Stimulated activated CD4-positive, alpha-beta T cell treated with anti-CD3 and anti-CD28 coated beads, Interleukin-4, amount 100 ng/mL, for 24 hours (primary cell): ENCODE measurements around the gene ACP4.
"Not testable (repeated sequence)": the region's sequence is repeated elsewhere in the genome, so short reads cannot be mapped to it uniquely, and the experiment has no call there.

ENCODE experiments used
- DNase-seq: peaks from one replicate; pipeline ENCODE4 v3.0.0-alpha.2; 2020

Gene ACP4, protein sequence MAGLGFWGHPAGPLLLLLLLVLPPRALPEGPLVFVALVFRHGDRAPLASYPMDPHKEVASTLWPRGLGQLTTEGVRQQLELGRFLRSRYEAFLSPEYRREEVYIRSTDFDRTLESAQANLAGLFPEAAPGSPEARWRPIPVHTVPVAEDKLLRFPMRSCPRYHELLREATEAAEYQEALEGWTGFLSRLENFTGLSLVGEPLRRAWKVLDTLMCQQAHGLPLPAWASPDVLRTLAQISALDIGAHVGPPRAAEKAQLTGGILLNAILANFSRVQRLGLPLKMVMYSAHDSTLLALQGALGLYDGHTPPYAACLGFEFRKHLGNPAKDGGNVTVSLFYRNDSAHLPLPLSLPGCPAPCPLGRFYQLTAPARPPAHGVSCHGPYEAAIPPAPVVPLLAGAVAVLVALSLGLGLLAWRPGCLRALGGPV

GRCh38 chr19:50790396-50790795 is at the start of gene ACP4:
ACP4 (plus strand) TSS chr19:50790415; CDS start chr19:50790415, 0 bp downstream.
- no peak for DNase-seq

DNA sequence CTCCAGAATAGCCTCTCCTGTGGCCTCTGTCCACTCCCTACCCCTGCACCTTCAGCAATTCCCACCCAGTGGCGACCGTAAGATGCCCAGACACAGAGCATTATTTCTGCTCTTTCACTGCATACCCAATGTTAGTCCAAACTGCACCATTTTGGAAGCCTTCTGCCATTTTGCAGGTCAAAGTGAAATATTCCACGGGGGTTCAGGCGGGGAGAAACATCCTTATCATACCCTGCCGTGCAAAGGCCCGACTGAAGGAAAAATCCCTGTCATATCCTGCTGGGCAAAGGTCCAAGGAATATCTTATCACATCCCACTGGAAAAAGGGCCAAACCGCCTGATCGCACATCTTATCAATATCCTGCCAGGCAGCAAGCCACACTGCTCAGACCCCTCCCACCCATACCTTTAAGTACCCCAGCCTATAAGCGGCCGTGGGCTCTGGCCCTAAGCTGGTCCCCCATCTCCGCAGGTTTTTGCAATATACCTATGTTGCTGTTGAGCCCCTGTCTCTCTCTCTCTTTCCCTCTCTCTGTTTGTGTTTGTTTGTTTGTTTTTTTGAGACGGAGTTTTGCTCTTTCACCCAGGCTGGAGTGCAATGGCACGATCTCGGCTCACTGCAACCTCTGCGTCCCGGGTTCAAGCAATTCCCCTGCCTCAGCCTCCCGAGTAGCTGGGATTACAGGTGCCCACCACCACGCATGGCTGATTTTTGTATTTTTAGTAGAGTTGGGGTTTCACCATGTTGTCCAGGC is 48.9 kb upstream of the ACP4 start:
- DNase-seq: no peak

DNA sequence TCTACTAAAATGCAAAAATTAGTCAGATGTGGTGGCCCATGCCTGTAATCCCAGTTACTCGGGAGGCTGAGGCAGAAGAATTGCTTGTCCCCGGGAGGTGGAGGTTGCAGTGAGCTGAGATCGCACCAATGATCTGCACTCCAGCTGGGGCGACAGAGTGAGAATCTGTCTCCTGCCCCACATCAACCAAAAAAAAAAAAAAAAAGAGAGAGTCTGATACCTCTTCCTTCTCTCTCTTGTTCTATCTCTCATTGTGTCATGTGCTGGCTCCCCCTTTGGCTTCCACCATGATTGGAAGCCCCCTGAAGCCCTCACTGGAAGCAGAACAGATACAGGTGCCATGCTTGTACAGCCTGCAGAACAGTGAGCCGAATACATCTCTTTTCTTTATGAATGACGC is 46.7 kb upstream of the ACP4 start:
- DNase-seq: no peak

GRCh38 chr19:50745221-50745620 is 45.0 kb upstream of the ACP4 start:
- DNase-seq: no peak

GRCh38 chr19:50747141-50747540 is 43.1 kb upstream of the ACP4 start:
- DNase-seq: not testable (repeated sequence)

DNA sequence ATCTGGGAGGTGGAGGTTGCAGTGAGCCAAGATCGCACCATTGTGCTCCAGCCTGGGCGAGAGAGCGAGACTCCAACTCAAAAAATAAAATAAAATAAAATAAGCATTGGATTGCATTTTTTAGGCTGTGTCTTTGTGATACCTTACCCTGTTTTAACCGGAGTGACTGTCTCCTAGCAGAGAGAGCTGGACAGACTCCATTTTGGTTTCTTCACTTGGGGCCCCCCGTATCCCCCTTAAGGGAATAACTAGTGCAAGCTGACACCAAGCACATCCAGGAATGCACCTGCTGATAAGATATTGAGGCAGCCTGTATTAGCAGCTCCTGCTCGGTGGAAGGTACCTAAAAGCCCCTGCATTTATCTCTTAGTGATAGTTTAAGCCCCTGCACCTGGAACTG is 40.7 kb upstream of the ACP4 start:
- no peak for DNase-seq

DNA sequence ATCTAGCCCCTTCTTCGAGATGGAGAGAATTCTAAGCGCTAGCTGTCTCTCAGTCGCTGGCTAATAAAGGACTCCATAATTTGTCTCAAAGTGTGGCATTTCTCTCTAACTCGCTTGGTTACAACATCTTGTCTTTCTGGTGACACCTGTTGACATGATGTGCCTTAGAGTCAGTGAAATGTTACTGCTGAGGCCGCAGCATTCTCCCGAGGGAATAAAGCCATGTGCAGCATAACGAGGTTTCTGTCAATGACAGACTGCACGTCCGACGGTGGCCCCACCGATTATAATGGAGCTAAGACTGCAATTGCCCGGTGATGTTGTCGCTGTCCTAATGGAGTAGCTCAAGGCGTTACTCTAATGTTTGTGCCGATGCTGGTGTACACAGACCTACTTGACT is 40.2 kb upstream of the ACP4 start:
- DNase-seq: no peak

DNA sequence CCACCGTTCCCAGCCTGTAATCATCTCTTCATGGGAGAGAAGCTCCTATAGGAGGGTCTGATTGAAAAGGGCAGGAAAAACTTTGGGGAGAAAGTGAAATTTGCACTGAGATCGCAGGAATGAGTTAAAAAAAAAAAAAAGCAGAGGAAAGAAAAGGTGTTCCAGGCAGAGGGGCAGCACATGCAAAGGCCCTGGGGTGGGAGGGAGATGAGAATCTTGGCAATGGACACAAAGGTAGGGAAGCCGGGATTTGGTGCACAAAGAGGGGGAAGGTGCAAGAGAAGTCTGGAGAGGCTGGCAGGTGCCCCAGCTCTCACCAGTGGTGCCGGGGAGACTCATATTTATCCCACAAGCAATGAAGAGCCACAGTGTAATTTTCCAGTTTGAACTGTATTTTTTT is 36.3 kb upstream of the ACP4 start:
- no peak for DNase-seq

- DNase-seq: not testable (repeated sequence)
Measured at GRCh38 chr19:50756244-50756643, 34.0 kb upstream of the ACP4 start.

GRCh38 chr19:50757624-50758023 is 32.6 kb upstream of the ACP4 start:
- DNase-seq: not testable (repeated sequence)

DNA sequence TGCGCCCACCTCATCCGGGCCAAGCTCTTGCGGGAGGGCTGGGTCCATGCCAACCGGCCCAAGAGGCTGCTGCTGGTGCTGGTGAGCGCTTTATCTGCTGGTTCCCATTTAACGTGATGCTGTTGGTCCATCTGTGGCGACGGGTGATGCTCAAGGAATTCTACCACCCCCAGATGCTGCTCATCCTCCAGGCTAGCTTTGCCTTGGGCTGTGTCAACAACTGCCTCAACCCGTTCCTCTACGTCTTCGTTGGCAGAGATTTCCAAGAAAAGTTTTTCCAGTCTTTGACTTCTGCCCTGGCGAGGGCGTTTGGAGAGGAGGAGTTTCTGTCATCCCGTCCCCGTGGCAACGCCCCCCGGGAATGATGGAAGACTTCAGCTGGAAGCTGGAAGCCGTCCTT is 31.1 kb upstream of the ACP4 start:
- not testable (repeated sequence) for DNase-seq

DNA sequence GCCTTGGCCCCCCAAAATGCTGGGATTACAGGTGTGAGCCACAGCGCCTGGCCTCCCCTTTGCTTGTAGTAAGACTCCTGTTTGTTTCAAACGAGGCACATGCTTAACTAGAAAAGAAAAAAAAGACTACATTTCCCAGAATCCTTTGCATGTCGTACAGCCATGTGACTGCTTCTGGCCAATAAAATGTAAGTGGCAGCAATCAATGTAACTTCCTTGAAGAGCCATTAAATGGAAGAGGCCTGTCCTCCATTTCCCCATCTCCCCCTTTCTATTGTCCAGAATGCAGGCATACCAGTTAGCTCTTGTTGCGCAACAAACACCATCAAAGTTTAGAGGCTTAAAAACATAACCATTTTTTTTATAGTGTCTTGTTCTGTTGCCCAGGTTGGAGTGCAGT is 30.3 kb upstream of the ACP4 start:
- no peak for DNase-seq

- DNase-seq: not testable (repeated sequence)
Measured at GRCh38 chr19:50761501-50761900, 28.7 kb upstream of the ACP4 start.

GRCh38 chr19:50763521-50763920 is 26.7 kb upstream of the ACP4 start:
- not testable (repeated sequence) for DNase-seq

- no peak for DNase-seq
Measured at GRCh38 chr19:50764409-50764808, 25.8 kb upstream of the ACP4 start.

GRCh38 chr19:50766746-50767145 is 23.5 kb upstream of the ACP4 start:
- DNase-seq: not testable (repeated sequence)

DNA sequence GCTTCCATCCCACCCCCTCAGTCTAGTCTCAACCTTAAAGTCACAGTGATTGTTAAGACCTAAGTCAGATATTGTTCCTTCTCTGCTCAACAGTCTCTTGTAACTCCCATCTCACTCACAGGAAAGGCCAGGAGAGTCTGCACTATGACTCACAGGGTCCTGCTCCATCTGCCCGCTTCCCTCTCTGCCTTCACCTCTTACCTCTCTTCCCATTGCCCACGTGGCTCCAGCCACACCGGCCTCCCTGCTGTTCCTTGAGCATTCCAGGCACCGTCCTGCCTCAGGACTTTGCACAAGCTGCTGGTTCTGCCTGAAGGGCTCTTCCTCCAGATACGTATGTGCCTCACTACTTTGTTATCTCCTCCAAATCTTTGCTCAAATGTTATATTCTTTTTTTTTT is 23.0 kb upstream of the ACP4 start:
- DNase-seq: not testable (repeated sequence)

GRCh38 chr19:50768277-50768676 is 21.9 kb upstream of the ACP4 start:
- DNase-seq: no peak

GRCh38 chr19:50770164-50770563 is 20.1 kb upstream of the ACP4 start, which contains the start of gene GPR32:
GPR32 (plus strand) TSS chr19:50770464; CDS start chr19:50770601, 137 bp downstream.
- not testable (repeated sequence) for DNase-seq

GRCh38 chr19:50770888-50771287 is 19.3 kb upstream of the ACP4 start:
- DNase-seq: no peak

DNA sequence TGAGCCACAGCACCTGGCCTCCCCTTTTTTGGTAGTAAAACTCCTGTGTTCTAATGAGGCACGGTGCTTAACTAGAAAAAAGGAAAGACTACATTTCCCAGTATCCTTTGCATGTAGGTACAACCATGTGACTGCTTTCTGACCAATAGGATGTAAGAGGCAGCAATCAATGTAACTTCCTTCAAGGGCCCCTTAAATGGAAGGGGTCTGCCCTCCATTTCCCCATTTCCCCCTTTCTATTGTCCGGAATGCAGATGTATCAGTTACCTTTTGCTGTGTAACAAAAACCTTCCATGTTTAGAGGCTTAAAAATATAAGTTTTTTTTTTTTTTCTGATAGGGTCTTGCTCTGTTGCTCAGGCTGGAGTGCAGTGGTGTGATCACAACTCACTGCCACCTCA is 17.7 kb upstream of the ACP4 start:
- DNase-seq: no peak

DNA sequence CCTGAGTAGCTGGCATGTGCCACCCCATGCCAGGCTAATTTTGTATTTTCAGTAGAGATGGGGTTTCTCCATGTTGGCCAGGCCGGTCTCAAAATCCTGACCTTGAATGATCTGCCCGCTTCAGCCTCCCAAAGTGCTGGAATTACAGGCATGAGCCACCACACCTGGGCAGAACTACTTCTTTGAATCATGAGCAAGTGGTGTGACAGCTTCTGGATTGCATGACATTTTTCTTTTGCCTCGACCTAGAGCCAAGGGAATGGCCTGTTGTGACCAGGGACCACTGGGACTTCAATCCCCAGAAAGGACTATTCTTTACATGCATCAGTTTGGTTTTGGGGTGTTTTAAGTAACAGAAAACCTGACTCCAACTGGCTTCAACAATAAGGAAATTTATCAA is 17.3 kb upstream of the ACP4 start:
- not testable (repeated sequence) for DNase-seq

DNA sequence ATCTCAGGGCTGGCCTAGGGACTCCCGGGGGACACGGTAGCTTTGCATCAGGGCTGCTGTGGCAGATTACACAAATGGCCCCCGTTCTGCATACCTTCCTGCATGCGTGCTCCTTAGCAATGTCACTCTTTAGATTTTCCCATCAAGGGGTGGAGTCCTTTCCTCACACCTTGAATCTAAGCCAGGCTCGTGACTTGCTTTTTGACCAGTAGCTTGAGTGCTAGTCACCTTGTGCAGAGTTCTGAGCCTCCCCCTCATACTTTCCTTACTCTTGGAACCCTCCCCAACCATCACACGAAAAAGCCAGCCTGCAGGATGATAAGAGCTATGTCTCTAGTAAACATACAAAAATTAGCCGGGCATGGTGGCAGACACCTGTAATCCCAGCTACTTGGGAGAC is 16.8 kb upstream of the ACP4 start:
- DNase-seq: not testable (repeated sequence)

- DNase-seq: no peak
Measured at GRCh38 chr19:50776131-50776530, 14.1 kb upstream of the ACP4 start.
